ENCODE measurements around the gene GGN. TPM values are rescaled to one million over a fixed set of nuclear protein-coding genes. Genes with fewer than 3 reads are reported as not detected.

The GGN gene
- total and polyA plus RNA-seq, 2 of the 13 experiments (the other 11 are each of a cell fraction or from before 2014, with no cell fraction given) = not detected

GRCh38 chr19:38385804-38386257 lies 2.0 kb downstream of the GGN start:
- H3K4me3 ChIP-seq (replicated peaks in 1 of 3; ENCODE audit: insufficient read depth in 1 of 3, low read depth in 2 of 3, low read length in 3 of 3) = no peak overlapping the region
- no peak overlapping the region for H3K4me2 ChIP-seq (ENCODE audit: low read depth, low read length)
- H3K4me1 ChIP-seq (ENCODE audit: insufficient read depth, low read length) = peaks cover 23% of the 10 kb centered on the region
- in situ Hi-C loops (cut with HindIII; ENCODE audit: extremely low pct_ligation_motif_present, low pct_unique_long_range_greater_than_20kb) = no loop called here
- ChIA-PET POLR2A (interaction anchor here (2.5 kb wide), 1 partner anchor 11 kb away, joined by 15 read pairs; the partner anchor contains the start of gene PSMD8), CTCF (ENCODE audit: low intra/inter-chr PET ratio, low total read pairs) (no interaction called here)
- no peak overlapping the region for H3K27ac ChIP-seq (ENCODE audit: extremely low read length, insufficient read depth, low read length)
- no peaks in the 10 kb centered on the region for H3K9me3 ChIP-seq (ENCODE audit: low read length)
- no peaks in the 10 kb centered on the region for H3K79me2 ChIP-seq (ENCODE audit: insufficient read depth, low read length)
- DNase-seq (ENCODE audit: low spot score) (no peak), ATAC-seq (no peak), FAIRE-seq (no peak)
- BruUV-seq (replicated peaks) = no TSS peak
- H2AFZ ChIP-seq (ENCODE audit: low read length) = no peak overlapping the region
- 97% methylated on average over 33 of the region's 40 CpGs for WGBS (ENCODE audit: low lambda C conversion rate)
- H3K9ac ChIP-seq (ENCODE audit: insufficient read depth, low read depth, low read length) = no peak overlapping the region
- intact Hi-C loops (cut with micrococcal nuclease; ENCODE audit: unreplicated experiment) = no loop called here
- peaks cover 4% of the 10 kb centered on the region; the same call in 1 of the 2 replicates for H4K20me1 ChIP-seq (ENCODE audit: insufficient read depth, low read length)
- peaks cover 2 to 20% of the 10 kb centered on the region in 2 experiments; a peak in 3 of 5 replicates for H3K27me3 ChIP-seq (ENCODE audit: control insufficient read depth in 1 of 2, insufficient read depth in 2 of 2, low read length in 2 of 2)
- H3K36me3 ChIP-seq (replicated peaks in 1 of 2; ENCODE audit: control insufficient read depth in 1 of 2, insufficient read depth in 2 of 2, low read length in 2 of 2) = peaks cover 16 to 28% of the 10 kb centered on the region in 2 experiments
- TF ChIP-seq E2F2 (CRISPR knock-in tag; IDR thresholded peaks at IDR 0.05; ENCODE audit: borderline replicate concordance) (no peak), RBFOX2 (IDR thresholded peaks at IDR 0.05; ENCODE audit: low read depth, low read length) (peak; percentile 54), AGO2 (optimal IDR thresholded peaks at IDR 0.05; ENCODE audit: low read depth, low read length) (peak; percentile 53), SP1 (IDR thresholded peaks at IDR 0.05) (no peak), SP1 (CRISPR knock-in tag; IDR thresholded peaks at IDR 0.05) (no peak)

DNA sequence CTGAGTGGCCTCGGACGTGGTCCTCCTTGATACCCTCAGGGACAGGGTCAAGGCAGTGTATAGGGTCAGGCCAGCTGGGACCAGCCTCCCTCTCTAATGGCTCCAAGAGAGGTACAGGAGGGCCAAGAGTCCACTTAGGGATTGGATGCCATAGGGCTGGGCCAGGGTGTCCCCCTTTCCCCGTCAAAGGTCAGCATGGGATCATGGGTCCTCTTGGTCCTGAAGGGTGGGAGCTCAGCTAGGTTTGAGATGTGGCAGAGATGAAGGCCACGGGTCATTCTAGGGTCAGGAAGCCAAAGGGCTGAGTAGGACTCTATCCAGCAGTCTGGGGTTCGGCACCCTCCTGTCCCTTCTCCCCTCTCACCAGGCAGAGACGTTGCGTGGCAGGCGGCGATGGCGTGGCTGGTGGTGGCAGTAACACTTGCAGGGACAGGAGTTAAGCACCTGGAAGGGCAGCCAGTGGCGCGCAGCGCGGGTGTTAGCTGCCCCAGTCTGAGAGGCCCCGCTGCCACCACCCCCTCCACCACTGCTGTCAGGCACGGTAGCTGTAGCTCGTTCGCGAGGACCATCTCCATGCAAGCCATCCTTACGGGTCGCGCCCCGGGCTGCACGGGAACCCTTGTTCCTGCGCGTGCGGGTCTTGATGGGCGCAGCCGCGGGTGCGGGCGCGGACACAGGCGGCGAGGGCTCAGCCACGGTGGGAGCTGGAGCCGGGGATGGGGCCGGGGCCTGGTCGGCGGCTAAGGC lies 2.6 kb downstream of the GGN start:
- H3K27ac ChIP-seq (ENCODE audit: extremely low read length, insufficient read depth, low read length) = no peak overlapping the region
- DNase-seq (ENCODE audit: low spot score) (no peak), FAIRE-seq (no peak), ATAC-seq (peak; percentile 2; the same call in 2 of the 3 replicates)
- H3K79me2 ChIP-seq (ENCODE audit: insufficient read depth, low read length) = no peaks in the 10 kb centered on the region
- no peak overlapping the region for H3K4me2 ChIP-seq (ENCODE audit: low read depth, low read length)
- no peak overlapping the region for H3K9ac ChIP-seq (ENCODE audit: insufficient read depth, low read depth, low read length)
- ChIA-PET POLR2A (interaction anchor here (1.4 to 2.5 kb wide), 2 partner anchors 11 to 25 kb away, joined by 3 to 15 read pairs; partner anchors contain the start of gene PSMD8), CTCF (ENCODE audit: low intra/inter-chr PET ratio, low total read pairs) (no interaction called here)
- in situ Hi-C loops (cut with HindIII; ENCODE audit: extremely low pct_ligation_motif_present, low pct_unique_long_range_greater_than_20kb) = no loop called here
- no peak overlapping the region for H3K4me3 ChIP-seq (replicated peaks in 1 of 3; ENCODE audit: insufficient read depth in 1 of 3, low read depth in 2 of 3, low read length in 3 of 3)
- H3K27me3 ChIP-seq (ENCODE audit: control insufficient read depth in 1 of 2, insufficient read depth in 2 of 2, low read length in 2 of 2) = peaks cover 2 to 17% of the 10 kb centered on the region in 2 experiments; a peak in 3 of 5 replicates
- H2AFZ ChIP-seq (ENCODE audit: low read length) = no peak overlapping the region
- no TSS peak for BruUV-seq (replicated peaks)
- intact Hi-C loops (cut with micrococcal nuclease; ENCODE audit: unreplicated experiment) = no loop called here
- peaks cover 22% of the 10 kb centered on the region for H3K4me1 ChIP-seq (ENCODE audit: insufficient read depth, low read length)
- H4K20me1 ChIP-seq (ENCODE audit: insufficient read depth, low read length) = peaks cover 4% of the 10 kb centered on the region; the same call in 1 of the 2 replicates
- 95% methylated on average over 15 of the region's 40 CpGs for WGBS (ENCODE audit: low lambda C conversion rate)
- H3K36me3 ChIP-seq (replicated peaks in 1 of 2; ENCODE audit: control insufficient read depth in 1 of 2, insufficient read depth in 2 of 2, low read length in 2 of 2) = peaks cover 18 to 33% of the 10 kb centered on the region in 2 experiments
- no peaks in the 10 kb centered on the region for H3K9me3 ChIP-seq (ENCODE audit: low read length)
- peak; percentile 19 for TF ChIP-seq TAF15 (IDR thresholded peaks at IDR 0.05; ENCODE audit: low read depth, low read length, poor library complexity, severe bottlenecking)
- TF ChIP-seq, protein P1, sequence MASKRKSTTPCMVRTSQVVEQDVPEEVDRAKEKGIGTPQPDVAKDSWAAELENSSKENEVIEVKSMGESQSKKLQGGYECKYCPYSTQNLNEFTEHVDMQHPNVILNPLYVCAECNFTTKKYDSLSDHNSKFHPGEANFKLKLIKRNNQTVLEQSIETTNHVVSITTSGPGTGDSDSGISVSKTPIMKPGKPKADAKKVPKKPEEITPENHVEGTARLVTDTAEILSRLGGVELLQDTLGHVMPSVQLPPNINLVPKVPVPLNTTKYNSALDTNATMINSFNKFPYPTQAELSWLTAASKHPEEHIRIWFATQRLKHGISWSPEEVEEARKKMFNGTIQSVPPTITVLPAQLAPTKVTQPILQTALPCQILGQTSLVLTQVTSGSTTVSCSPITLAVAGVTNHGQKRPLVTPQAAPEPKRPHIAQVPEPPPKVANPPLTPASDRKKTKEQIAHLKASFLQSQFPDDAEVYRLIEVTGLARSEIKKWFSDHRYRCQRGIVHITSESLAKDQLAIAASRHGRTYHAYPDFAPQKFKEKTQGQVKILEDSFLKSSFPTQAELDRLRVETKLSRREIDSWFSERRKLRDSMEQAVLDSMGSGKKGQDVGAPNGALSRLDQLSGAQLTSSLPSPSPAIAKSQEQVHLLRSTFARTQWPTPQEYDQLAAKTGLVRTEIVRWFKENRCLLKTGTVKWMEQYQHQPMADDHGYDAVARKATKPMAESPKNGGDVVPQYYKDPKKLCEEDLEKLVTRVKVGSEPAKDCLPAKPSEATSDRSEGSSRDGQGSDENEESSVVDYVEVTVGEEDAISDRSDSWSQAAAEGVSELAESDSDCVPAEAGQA (IDR thresholded peaks at IDR 0.05; ENCODE audit: low read depth) = no peak
- TF ChIP-seq, protein P1 (CRISPR knock-in tag; IDR thresholded peaks at IDR 0.05; ENCODE audit: borderline replicate concordance) = no peak
- peak; percentile 56; the same call in 1 of the 2 replicates for TF ChIP-seq RBFOX2 (IDR thresholded peaks at IDR 0.05; ENCODE audit: low read depth, low read length)
- peak; percentile 2 for TF ChIP-seq RBM22 (optimal IDR thresholded peaks at IDR 0.05; ENCODE audit: low read length)
- TF ChIP-seq AGO2 (optimal IDR thresholded peaks at IDR 0.05; ENCODE audit: low read depth, low read length) = peak; percentile 85
